AG04450 (cell line): ENCODE data around the gene FAM114A1. TPM values are rescaled to one million over a fixed set of nuclear protein-coding genes. Genes with fewer than 3 reads are reported as not detected.
A peak's percentile ranks its signal among the peaks of the same experiment; 100 is the strongest.

Experiments
- CTCF ChIA-PET: fragments of 300-600, 350-600 bp; formaldehyde crosslinking; extraction: SDS; loops from one replicate; lab custom pipeline; 2022; ENCODE audit warnings: antibody characterized with exemption, inconsistent platforms; lab: Charles Lee
- POLR2A ChIA-PET: fragments of 350-600 bp; formaldehyde crosslinking; extraction: SDS; loops from one replicate; lab custom pipeline; 2021; ENCODE audit warnings: antibody characterized with exemption, inconsistent platforms; lab: Yijun Ruan, JAX
- DNase-seq: peaks from one replicate; pipeline ENCODE4 v3.0.0-alpha.2; 2011; ENCODE audit warnings: low read depth, low spot score
- H3K27ac ChIP-seq: one replicate; pipeline ENCODE4 v1.5.1; 2012; ENCODE audit warnings: low read depth, low read length, control low read depth
- H3K27me3 ChIP-seq: one replicate; pipeline ENCODE4 v1.6.0; 2012; ENCODE audit warnings: low read length; ENCODE audit not compliant: control insufficient read depth, insufficient read depth
- H3K4me3 ChIP-seq: 2 replicates; pipeline ENCODE4 v1.5.1; 2011; ENCODE audit warnings: mild to moderate bottlenecking, low read depth, low read length, control low read depth
- H3K9me3 ChIP-seq: 2 replicates; pipeline ENCODE4 v1.5.1; 2012; ENCODE audit warnings: low read length; ENCODE audit not compliant: control insufficient read depth, insufficient read depth
- polyA plus RNA-seq: library from polyadenylated mRNA; depleted of rRNA; stranded (reverse); fragments of >200 nt; gene quantifications from 2 replicates; pipeline ENCODE4 v1.2.3, GENCODE V29; 2011
- TF ChIP-seq, protein P1 (sequence below): IDR thresholded peaks from 2 replicates; pipeline ENCODE4 v1.5.1; 2011; ENCODE audit warnings: low read depth, low read length, control low read depth, inconsistent platforms

FAM114A1 gene
- polyA plus RNA-seq, 1 experiment, result 303 TPM

- TF ChIP-seq, protein P1, sequence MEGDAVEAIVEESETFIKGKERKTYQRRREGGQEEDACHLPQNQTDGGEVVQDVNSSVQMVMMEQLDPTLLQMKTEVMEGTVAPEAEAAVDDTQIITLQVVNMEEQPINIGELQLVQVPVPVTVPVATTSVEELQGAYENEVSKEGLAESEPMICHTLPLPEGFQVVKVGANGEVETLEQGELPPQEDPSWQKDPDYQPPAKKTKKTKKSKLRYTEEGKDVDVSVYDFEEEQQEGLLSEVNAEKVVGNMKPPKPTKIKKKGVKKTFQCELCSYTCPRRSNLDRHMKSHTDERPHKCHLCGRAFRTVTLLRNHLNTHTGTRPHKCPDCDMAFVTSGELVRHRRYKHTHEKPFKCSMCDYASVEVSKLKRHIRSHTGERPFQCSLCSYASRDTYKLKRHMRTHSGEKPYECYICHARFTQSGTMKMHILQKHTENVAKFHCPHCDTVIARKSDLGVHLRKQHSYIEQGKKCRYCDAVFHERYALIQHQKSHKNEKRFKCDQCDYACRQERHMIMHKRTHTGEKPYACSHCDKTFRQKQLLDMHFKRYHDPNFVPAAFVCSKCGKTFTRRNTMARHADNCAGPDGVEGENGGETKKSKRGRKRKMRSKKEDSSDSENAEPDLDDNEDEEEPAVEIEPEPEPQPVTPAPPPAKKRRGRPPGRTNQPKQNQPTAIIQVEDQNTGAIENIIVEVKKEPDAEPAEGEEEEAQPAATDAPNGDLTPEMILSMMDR, result no peak
- ChIA-PET POLR2A (interaction anchor here (0.6 to 1.0 kb wide), 3 partner anchors 25 to 187 kb away, joined by 3 to 7 read pairs (median 3); no protein-coding TSS in a partner anchor), CTCF (interaction anchor here (0.7 to 1.6 kb wide), 2 partner anchors 15 to 218 kb away, joined by 3 to 5 read pairs; no protein-coding TSS in a partner anchor)
- Histone ChIP-seq H3K4me3 (no peak overlapping the region), H3K27ac (peak overlapping the region; percentile 75), H3K27me3 (no peaks in the 10 kb centered on the region), H3K9me3 (no peaks in the 10 kb centered on the region)
- peak; percentile 18 for DNase-seq
Measured at GRCh38 chr4:38917481-38918025, 49.9 kb downstream of the FAM114A1 start.

GRCh38 chr4:38919494-38919893, 51.9 kb downstream of the FAM114A1 start:
- Histone ChIP-seq H3K27me3 (no peaks in the 10 kb centered on the region), H3K27ac (peak overlapping the region; percentile 42), H3K9me3 (no peaks in the 10 kb centered on the region), H3K4me3 (no peak overlapping the region)
- no peak for DNase-seq
- CTCF ChIA-PET, result no interaction called here
- POLR2A ChIA-PET, result no interaction called here
- TF ChIP-seq, protein P1, result no peak

GRCh38 chr4:38920186-38920585, 52.6 kb downstream of the FAM114A1 start:
- Histone ChIP-seq H3K27ac (no peak overlapping the region), H3K4me3 (no peak overlapping the region), H3K9me3 (no peaks in the 10 kb centered on the region), H3K27me3 (no peaks in the 10 kb centered on the region)
- CTCF ChIA-PET, result no interaction called here
- no peak for DNase-seq
- TF ChIP-seq, protein P1, result no peak
- POLR2A ChIA-PET, result no interaction called here

- no peaks in the 10 kb centered on the region for H3K27me3 ChIP-seq
- H3K27ac ChIP-seq, result no peak overlapping the region
- no peak for DNase-seq
- ChIA-PET POLR2A (no interaction called here), CTCF (no interaction called here)
- no peak overlapping the region for H3K4me3 ChIP-seq
- TF ChIP-seq, protein P1, result no peak
- H3K9me3 ChIP-seq, result no peaks in the 10 kb centered on the region
Measured at GRCh38 chr4:38920677-38921076, 53.1 kb downstream of the FAM114A1 start.

DNA sequence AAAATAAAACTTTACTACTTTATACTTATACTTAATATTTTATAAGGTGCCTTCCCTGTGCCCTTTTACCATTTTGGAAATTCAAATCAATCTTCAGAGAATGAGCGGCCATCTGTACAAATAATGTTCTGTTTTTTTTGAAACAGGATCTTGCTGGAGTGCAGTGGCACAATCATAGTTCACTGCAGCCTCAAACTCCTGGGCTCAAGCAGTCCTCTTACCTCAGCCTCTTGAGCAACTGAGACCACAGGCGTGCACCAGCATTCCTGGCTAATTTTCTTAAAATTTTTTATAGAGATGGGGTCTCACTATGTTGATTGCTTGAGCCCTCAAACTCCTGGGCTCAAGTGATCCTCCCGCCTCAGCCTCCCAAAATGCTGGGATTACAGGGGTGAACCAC, 53.5 kb downstream of the FAM114A1 start:
- H3K27ac ChIP-seq, result no peak overlapping the region
- no peaks in the 10 kb centered on the region for H3K9me3 ChIP-seq
- CTCF ChIA-PET, result no interaction called here
- POLR2A ChIA-PET, result no interaction called here
- no peaks in the 10 kb centered on the region for H3K27me3 ChIP-seq
- DNase-seq, result no peak
- H3K4me3 ChIP-seq, result no peak overlapping the region
- TF ChIP-seq, protein P1, result no peak
